BJ (cell line): ENCODE data around the gene SLCO4A1. TPM values are rescaled to one million over a fixed set of nuclear protein-coding genes. Genes with fewer than 3 reads are reported as not detected.

ENCODE experiments used
- CTCF ChIA-PET: fragments of 350-600 bp; formaldehyde crosslinking; extraction: SDS; loops from one replicate; lab custom pipeline; 2021; ENCODE audit warnings: antibody characterized with exemption, inconsistent platforms; lab: Yijun Ruan, JAX
- POLR2A ChIA-PET: fragments of 300-600 bp; sonication (Branson Sonifier 250); formaldehyde crosslinking; extraction: SDS; loops from one replicate; lab custom pipeline; 2021; ENCODE audit warnings: antibody characterized with exemption; lab: Charles Lee
- DNase-seq: peaks from one replicate; pipeline ENCODE4 v3.0.0-alpha.2; 2011; ENCODE audit warnings: low read depth
- H3K27me3 ChIP-seq: 2 replicates; pipeline ENCODE4 v1.6.0; 2011; ENCODE audit warnings: low read length; ENCODE audit not compliant: control insufficient read depth, insufficient read depth
- H3K36me3 ChIP-seq: 2 replicates; pipeline ENCODE4 v1.5.1; 2011; ENCODE audit warnings: low read length; ENCODE audit not compliant: control insufficient read depth, insufficient read depth
- H3K4me3 ChIP-seq: 2 replicates; pipeline ENCODE4 v1.5.1; 2011; ENCODE audit warnings: low read depth, mild to moderate bottlenecking, control low read depth, low read length
- polyA plus RNA-seq: library from polyadenylated mRNA; depleted of rRNA; stranded (reverse); fragments of >200 nt; gene quantifications from 2 replicates; pipeline ENCODE4 v1.2.3, GENCODE V29; 2011
- TF ChIP-seq, protein P1 (sequence below): IDR thresholded peaks from 2 replicates; pipeline ENCODE4 v1.5.1; 2011; ENCODE audit warnings: low read depth, mild to moderate bottlenecking, control low read depth, inconsistent platforms, low read length, moderate library complexity; ENCODE audit not compliant: insufficient read depth

The SLCO4A1 gene
- polyA plus RNA-seq, 1 experiment = 0.15 TPM

DNA sequence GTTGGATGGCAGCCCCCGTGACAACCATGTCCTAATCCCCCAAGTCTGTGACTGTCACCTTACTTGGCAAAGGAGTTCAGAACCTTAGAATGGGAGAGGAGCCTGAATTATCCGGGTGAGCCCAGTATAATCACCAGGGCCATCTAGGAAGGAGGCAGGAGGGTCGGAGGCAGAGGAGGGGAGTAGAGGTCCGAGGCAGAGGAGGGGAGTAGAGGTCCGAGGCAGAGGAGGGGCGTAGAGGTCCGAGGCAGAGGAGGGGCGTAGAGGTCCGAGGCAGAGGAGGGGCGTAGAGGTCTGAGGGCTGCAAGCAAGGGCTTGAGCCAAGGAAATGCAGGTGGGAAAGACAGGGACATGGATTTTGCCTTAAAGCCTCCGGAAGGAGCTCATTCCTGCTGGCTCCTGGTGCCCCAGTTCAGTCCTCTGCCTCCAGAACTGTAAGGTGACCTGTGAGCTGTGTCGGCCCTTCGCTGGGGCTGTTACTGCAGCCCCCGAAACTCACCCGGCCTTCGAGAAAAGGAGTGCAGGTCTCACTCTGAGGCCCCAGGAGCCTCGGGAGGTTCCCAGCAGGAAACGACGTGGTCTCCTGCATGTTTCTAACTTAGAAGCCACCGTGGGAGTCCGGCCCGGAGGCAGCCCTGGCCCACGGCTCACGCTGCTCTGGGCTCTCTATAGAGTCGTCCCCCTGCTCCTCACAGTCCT, 20.0 kb upstream of the SLCO4A1 start:
- TF ChIP-seq, protein P1, sequence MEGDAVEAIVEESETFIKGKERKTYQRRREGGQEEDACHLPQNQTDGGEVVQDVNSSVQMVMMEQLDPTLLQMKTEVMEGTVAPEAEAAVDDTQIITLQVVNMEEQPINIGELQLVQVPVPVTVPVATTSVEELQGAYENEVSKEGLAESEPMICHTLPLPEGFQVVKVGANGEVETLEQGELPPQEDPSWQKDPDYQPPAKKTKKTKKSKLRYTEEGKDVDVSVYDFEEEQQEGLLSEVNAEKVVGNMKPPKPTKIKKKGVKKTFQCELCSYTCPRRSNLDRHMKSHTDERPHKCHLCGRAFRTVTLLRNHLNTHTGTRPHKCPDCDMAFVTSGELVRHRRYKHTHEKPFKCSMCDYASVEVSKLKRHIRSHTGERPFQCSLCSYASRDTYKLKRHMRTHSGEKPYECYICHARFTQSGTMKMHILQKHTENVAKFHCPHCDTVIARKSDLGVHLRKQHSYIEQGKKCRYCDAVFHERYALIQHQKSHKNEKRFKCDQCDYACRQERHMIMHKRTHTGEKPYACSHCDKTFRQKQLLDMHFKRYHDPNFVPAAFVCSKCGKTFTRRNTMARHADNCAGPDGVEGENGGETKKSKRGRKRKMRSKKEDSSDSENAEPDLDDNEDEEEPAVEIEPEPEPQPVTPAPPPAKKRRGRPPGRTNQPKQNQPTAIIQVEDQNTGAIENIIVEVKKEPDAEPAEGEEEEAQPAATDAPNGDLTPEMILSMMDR = no peak
- POLR2A ChIA-PET = no interaction called here
- Histone ChIP-seq H3K27me3 (no peaks in the 10 kb centered on the region), H3K4me3 (no peak overlapping the region), H3K36me3 (no peaks in the 10 kb centered on the region)
- no peak for DNase-seq
- CTCF ChIA-PET = interaction anchor here (0.6 to 1.8 kb wide), 3 partner anchors 123 to 479 kb away, joined by 3 to 5 read pairs (median 3); no protein-coding TSS in a partner anchor

DNA sequence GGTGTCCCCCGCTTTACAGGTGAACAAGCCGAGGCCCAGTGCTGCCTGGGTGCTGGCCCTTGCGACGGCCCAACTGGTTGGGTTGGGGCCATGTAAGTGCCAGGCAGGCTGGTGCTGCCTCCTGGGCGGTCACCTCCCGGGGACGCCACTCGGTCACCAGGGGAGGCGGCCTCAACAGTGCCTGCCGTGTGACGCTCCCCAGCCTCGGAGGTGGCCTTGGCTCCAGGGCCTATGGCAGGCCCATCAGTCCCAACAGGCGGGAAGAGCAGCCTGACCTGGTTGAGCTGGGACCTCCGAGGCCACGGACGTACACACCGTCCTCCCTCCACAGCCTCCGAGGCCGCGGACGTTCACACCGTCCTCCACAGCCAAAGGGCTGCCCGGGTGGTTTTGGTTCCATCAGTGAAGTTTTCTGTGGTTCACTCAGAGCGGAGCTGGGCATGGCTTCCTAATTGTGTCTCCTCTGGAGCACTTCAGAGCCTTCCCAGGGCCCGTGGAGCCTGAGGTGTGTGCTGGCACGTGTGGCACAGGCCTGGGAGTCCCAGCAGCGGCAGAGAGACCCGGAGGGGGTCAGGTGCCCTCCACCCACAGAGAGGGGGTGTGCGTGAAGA, 19.3 kb upstream of the SLCO4A1 start:
- Histone ChIP-seq H3K4me3 (no peak overlapping the region), H3K27me3 (no peaks in the 10 kb centered on the region), H3K36me3 (no peaks in the 10 kb centered on the region)
- TF ChIP-seq, protein P1 = no peak
- DNase-seq = no peak
- ChIA-PET POLR2A (no interaction called here), CTCF (interaction anchor here (0.6 to 1.8 kb wide), 3 partner anchors 127 to 170 kb away, joined by 3 to 6 read pairs (median 3); no protein-coding TSS in a partner anchor)

DNA sequence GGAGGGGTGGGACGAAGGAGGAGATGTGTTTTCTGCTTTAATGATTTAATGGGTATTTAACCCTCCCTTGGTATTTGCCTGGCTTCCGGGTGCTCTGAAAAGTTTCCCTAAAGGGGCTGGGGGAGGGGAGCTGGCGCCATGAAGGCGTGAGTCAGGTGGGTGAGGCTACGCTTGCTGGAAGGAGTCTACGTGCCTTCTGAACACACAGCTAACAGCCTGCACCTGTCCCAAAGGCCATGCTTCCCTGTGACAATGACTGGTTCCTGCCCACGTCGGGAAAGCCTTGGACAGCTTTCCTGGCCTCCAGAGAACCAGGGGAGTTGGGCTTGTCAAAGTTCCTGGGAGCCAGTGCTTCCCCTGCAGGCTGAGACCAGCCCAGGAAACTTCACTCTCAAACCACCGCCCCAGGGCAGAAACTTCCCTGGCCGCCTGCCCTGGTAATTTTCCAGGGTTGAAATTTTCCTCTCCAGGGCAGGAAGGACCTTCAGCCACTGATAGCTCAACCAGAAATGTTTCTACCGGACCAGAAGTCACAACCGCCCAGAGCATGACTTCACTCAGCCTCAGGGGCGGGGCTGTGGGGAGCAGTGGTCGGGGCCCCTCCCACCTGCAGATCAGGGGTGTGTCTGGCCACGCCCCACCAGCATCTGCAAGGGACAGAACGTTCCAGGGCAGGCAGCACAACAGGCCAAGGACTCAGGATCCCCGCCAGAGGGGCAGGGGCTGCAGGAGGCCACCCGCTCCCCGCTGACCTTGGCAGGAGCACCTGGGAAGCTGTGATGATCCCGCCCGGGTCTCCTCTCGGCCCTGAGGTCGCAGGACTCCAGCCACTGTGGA, 18.6 kb upstream of the SLCO4A1 start:
- Histone ChIP-seq H3K27me3 (no peaks in the 10 kb centered on the region), H3K36me3 (no peaks in the 10 kb centered on the region), H3K4me3 (no peak overlapping the region)
- ChIA-PET CTCF (interaction anchor here (0.7 to 1.8 kb wide), 5 partner anchors 14 to 173 kb away, joined by 3 to 6 read pairs (median 3); partner anchors contain the start of gene MRGBP), POLR2A (interaction anchor here (0.6 kb wide), 1 partner anchor 19 kb away, joined by 3 read pairs; no protein-coding TSS in a partner anchor)
- TF ChIP-seq, protein P1 = peak; percentile 23; the same call in 1 of the 2 replicates
- DNase-seq = peak; percentile 71

DNA sequence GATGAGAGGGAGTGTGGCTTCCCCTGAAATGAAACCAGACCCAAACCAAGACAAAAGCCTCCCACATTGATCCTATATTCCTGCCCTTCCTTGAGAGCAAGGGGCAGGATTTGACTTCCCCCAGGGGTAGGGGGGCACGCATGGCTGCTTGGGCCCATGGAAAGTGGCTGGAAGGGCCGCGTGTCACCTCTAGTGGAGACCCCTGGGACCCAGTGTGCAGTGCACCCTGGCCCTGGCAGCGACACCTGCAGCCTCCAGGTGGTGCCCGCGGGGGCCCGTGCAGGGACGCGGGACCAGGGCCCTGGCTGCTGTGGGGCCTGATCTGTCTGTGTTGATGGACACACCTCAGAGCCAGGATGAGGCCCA, 18.0 kb upstream of the SLCO4A1 start:
- TF ChIP-seq, protein P1 = no peak
- DNase-seq = no peak
- Histone ChIP-seq H3K36me3 (no peaks in the 10 kb centered on the region), H3K27me3 (no peaks in the 10 kb centered on the region), H3K4me3 (no peak overlapping the region)
- ChIA-PET POLR2A (interaction anchor here (0.6 kb wide), 1 partner anchor 19 kb away, joined by 3 read pairs; no protein-coding TSS in a partner anchor), CTCF (interaction anchor here (0.7 to 1.8 kb wide), 5 partner anchors 13 to 172 kb away, joined by 3 to 6 read pairs (median 3); partner anchors contain the start of gene MRGBP)
